NCI-H1694 (cell line): ENCODE measurements around the gene AP4B1.

Experiments used
- DNase-seq: peaks from one replicate; lab custom pipeline; 2025; lab: John Stamatoyannopoulos, UW

The AP4B1 gene

GRCh38 chr1:113895098-113895497, 9.5 kb downstream of the AP4B1 start:
- DNase-seq = no peak

DNA sequence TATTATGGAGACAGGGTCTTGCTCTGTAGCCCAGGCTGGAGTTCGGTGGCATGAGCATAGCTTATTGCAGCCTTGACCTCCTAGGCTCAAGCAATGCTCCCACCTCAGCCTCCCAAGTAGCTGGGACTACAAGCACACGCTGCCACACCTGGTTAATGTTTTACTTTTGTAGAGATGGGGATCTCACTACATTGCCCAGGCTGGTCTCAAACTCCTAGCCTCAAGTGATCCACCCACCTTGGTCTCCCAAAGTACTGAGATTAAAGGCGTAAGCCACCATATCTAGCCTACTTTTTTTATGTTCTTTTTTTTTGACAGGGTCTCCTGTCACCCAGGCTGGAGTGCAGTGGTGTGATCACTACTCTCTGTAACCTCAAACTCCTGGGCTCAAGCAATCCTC, 11.3 kb downstream of the AP4B1 start:
- DNase-seq = no peak

DNA sequence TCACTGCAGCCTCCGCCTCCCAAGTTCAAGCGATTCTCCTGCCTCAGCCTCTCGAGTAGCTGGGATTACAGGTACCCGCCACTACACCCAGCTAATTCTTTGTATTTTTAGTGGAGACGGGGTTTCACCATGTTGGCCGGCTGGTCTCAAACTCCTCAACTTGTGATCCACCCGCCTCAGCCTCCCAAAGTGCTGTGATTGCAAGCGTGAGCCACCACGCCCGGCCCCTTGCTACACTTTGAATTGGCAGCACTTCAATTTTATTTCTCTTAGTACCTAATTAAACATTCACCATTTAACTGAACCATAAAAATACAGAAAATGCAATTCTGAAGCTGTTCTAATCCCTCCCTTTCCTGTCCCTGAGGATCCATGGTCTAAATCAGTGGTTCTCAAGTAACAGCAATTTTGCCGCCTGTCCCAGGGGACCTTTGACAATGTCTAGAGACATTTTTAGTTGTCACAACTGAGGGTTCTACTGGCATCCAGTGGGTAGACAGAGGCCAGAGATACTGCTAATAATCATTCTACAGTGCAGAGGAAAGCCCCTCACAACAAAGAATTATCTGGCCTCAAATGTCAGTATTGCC, 12.9 kb downstream of the AP4B1 start:
- DNase-seq = no peak

DNA sequence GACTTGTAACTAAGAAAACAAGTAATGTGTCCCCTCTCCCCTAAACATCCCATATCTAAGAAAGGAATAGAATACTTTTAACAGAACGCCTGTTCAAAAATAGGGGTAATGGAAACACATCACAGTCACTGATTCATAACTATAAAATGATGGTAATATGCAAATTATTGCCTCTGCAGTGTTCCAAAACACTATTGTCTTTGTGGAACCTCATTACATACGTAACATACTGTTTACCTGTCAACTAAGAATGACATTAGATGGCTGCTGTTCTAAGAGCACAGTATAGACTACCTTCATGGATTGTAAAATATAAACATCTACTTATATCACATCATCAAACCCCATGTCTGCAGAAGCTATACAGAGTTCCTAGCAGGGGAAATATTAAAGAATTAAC, 13.8 kb downstream of the AP4B1 start:
- DNase-seq = no peak

DNA sequence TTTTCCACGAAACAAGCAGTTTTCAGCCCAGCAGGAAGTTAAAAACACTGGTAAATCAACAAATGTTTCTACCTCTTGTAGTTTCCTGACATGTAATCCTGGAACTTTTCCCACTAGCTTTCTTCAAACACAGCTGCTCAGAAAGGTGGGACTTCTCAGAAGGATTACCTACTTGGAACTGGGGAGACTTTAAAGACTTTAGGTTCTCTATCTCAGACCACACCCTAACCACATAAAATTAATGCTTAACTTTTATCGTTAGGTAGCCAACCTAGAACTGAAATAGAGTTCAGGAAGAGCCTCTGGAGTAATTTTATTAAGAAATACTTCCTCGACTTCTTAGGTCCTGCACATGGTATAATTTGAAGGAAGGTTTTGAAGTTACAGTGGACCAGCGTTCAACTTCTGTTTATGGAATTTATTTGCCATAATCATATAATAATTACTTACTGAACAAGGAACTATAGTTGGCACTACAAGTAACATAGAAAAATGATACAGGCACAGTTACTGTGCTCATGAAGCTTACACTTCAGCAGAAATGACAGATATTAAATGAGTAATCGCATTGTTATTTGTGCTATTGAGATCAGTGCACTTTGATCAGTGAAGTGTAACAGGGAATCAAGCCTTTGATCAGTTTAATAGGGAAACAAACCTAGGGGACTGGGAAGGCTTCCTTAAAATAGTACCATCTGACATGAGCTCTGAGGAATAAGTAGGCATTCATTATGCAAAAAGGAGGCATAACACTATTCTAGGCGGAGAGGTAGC, 17.0 kb downstream of the AP4B1 start, which contains the start of gene BCL2L15:
BCL2L15 (minus strand) TSS at position 180 of the 774 bp plus-strand sequence. CDS start 206 bp downstream, outside the sequence.
- no peak for DNase-seq

- no peak for DNase-seq
Observed at GRCh38 chr1:113886417-113887401, 17.9 kb downstream of the AP4B1 start.

GRCh38 chr1:113881661-113882060, 22.9 kb downstream of the AP4B1 start:
- no peak for DNase-seq

DNA sequence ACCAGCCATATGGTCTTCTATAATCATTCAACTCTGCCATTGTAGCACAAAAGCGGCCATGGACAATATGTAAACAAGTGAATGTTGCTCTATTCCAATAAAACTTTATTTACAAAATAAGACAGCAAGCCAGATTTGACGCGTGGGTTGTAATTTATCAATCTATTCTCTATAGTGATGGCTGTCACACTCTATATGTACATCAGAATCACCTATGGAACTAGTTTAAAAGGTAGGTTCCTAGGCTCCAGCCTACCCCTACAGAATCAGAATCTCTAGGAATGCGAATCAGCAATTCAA, 24.9 kb downstream of the AP4B1 start:
- no peak for DNase-seq

GRCh38 chr1:113876176-113876575, 28.4 kb downstream of the AP4B1 start:
- no peak for DNase-seq

- no peak for DNase-seq
Observed at GRCh38 chr1:113875714-113876113, 28.9 kb downstream of the AP4B1 start.

DNA sequence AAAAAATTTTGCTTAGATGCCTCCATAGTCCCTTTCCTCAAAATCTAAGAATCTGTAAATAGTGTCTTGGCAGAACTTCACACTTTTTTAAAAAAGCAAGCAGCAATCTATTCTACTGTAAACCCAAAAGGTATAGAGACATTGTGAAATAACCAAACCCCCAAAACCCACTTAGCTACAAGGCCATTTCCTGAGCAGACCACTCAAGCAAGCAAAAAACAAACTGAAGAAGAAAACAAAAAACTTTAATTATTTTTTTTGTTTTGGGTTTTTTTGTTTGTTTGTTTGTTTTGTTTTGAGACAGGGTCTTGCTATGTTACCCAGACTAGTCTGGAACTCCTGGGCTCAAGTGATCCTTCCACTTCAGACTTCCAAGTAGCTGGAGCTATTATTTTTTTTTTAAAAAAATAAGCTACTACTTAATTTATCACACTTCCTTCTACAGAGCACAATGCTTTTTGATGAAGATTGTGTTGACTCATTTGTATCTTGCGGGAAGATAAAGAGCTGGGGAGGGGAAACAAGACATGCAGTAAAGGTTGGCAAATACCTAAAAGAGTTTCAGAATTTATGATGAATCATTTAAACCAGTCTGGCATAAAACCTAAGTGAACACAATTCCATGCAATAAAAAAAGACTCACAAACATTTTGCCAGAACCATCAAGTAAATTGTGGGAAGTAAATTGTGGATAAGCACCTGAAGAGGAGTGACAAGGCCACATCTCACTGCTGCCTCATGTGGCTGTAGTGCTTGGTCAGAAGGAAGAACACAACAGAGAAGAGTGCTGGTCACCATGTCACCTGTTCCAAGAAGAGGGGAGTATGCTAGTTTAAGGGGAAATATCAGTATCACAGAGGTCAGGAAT, 30.4 kb downstream of the AP4B1 start:
- DNase-seq = no peak

DNA sequence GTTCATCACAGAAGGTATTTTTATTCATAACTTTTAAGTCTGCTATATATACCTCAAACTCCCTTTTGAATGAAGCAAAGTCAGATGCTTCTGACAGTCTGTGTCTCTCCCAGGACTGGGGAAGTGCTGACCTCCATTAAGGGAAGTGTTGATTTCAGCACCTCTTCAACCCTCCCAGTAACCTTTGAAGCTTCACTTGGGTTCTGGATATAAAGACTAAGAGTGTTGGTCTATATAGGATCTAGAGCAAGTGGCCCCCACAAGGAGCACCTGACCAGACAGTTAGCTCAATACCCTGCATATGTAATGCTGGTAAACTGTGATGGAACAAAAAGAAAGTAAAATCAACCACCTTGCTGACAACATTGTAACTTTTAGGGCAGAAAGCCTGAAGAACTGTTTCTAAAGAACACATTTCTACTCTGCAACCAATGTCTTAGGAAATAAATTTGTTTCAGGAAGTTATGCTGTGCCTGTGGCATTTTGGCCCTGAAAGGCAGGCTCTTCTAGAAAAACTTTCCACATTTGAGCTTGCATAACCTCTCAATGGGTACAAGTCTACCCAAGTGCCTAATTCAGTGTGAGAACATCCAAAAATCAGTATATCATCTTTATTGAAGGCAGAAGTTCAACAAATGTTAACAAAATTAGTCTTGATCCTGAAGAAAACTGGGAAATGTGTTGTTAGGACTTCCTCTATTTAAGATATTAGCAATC, 32.2 kb downstream of the AP4B1 start:
- DNase-seq = no peak

DNA sequence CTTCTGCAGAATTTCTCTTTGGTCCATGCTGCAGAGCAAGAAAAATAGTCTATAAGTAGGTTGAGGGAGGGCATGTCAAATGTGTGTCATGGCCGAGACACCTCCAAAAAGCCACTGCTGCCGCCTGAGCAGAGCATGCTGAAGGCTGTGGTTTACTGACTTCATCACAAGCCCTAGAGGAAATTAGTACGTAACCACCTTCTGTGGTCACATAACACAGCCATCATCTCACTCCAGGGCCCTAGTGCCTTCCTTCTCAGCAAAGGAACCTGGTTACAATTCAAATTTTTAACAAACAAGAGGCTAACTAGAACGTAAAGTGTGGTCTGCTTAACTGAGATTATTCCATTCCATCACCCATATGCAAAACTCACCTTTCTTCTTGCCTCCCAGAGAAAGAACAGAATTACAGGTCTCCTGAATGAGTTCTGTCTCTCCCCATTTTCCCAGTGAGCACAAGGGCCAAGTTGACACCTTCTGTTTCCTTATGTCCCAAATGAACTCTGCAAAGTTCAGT, 32.9 kb downstream of the AP4B1 start, which contains the start of gene PTPN22:
PTPN22 (minus strand) TSS at position 116 of the 517 bp plus-strand sequence.
- no peak for DNase-seq

DNA sequence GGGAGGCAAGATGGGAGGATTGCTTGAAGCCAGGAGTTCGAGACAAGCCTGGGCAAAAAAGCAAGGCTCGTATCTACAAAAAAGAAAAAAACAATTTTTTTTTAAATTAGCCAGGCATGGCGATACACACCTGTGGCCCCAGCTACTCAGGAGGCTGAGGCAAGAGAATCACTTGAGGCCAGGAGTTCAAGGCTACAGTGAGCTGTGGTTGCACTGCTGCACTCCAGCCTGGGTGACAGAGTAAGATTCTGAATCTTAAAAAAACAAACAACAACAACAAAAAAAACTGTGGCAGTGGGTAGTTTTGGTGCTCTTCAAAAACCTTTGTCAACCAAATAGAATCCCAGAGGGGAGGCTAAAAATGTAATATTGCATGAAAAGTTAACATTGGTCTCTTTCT, 33.8 kb downstream of the AP4B1 start:
- no peak for DNase-seq

- DNase-seq = no peak
Observed at GRCh38 chr1:113868387-113869083, 36.1 kb downstream of the AP4B1 start.

DNA sequence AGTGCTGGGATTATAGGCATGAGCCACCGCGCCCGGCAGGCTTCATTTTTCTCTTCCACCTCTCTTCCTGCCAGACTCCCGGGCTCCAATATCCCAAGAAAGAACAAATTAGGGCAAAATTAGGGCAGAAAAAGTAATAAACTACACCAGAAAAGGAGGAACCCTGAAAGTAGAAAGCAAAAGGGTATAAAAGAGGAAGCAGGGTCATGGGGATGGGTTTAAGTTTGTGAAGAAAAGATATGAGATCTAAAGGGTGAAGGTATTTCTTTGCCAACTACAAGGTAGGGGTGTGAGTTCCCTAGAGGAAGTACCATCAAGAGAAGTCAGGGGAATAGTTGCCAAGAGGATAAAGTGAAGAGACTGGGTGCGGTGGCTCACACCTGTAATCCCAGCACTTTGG, 43.0 kb downstream of the AP4B1 start:
- no peak for DNase-seq

DNA sequence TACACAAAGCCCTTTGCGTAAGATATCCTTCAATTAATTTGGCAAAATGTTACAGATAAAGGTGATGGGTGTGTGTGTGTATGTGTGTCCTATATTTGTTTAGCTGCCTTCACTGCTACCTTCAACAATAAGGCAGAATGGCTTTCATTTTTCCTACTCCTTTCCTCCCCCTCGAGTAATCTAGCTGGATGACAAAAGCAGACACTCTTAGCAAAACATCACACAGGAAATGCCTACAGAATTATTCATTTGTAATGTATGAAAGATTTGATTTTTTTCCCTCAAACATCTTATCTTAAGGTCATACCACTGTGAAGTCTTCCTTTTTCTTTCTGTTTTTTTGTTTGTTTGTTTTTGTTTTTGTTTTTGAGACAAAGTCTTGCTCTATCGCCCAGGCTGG, 43.7 kb downstream of the AP4B1 start:
- no peak for DNase-seq

GRCh38 chr1:113859478-113860175, 45.0 kb downstream of the AP4B1 start:
- DNase-seq = no peak

GRCh38 chr1:113858982-113859381, 45.6 kb downstream of the AP4B1 start:
- DNase-seq = no peak
